Left ventricle myocardium superior (tissue), 1 donor: ENCODE data around the gene NAT10. TPM values are rescaled to one million over a fixed set of nuclear protein-coding genes. Genes with fewer than 3 reads are reported as not detected.
A peak's percentile ranks its signal among the peaks of the same experiment; 100 is the strongest.

Experiments
- ATAC-seq: fragments of 200-7000 bp; cut with Tn5 transposase; one replicate; pipeline ENCODE4 v1.9.1; 2020; ENCODE audit warnings: mild to moderate bottlenecking, moderate library complexity
- DNase-seq: peaks from one replicate; pipeline ENCODE4 v3.0.0-alpha.2; 2020
- intact Hi-C: fragments of 100-400 bp; cut with micrococcal nuclease; formaldehyde crosslinking; loops from one replicate; pipeline ENCODE4 v1.11.0; 2022
- total RNA-seq: library from RNA; stranded (reverse); fragmentation: NEBNext Ultra II Directional; extraction: Animal tissue kit (Norgen Biotek cat#: 25700); gene quantifications from one replicate; pipeline ENCODE4 v1.2.1, GENCODE V29; 2021
- donor health status: DM: no; HTN: yes; CAD: no; lungs with severe emphysema.

The NAT10 gene
- total RNA-seq, 1 donor from 2014 or later = 19.2 TPM

DNA sequence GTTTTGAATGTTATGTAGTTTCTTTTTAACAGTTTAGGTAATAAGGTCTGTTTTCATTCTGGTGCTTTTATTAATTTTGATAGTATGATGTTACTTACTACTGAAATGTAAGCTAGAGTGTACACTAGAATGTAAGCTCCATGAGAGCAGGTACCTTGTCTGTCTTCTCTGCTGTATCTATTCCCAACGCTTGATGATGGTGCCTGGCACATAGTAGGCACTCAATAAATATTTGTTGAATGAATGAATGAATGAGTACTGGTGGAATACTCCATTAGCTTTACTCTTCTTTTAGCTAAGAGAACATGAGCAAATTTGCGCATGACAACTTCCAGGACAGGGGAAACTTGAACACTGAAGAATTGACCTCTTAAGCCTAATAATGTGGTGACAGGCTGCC is 6.6 kb upstream of the NAT10 start:
- intact Hi-C loops = no loop called here
- DNase-seq (no peak), ATAC-seq (no peak)

DNA sequence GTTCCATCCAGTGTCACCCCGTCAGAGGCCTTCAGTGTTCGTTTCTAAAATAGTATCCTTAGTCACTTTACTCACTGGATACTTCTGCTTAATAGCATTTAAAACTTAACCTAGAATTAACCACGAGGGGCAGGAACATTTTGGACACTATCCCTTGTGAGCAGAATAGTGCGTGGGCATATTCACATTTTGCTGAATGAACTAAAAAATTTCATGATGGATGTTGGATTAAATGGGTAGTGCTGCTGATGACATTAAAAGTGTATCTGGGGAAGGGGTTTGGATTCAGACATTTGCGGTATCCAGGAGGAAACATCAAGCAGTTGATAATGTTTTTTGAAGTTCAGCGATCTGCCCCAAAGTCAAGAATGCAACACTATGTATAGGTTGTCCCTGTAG is 750 bp upstream of the NAT10 start:
- intact Hi-C loops = no loop called here
- no peak for DNase-seq

DNA sequence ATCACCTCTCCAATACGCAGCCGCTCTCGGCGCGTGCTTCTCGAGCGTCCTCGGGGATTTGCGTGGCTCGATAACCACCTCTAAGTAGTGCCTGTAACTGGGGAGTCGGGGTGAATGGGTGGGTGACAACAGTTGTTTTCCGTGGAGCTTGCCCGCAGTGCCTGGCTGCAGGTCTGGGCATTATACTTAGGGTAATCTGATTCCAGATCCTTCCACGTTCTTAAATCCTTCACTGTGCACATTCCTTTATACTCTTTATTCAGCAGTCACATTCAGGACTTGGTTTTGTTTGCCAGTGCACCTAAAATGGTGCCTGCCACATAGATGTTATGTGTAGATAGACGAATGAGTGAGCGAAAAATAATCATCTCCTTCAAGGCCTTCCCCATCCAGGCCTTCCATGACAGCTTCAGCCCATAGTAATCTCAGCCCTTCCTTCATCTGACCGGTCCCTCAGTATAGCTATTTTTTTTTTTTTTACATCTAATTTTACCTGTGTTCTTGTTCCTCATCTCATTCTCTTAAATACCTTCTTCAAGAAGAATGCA is 602 bp downstream of the NAT10 start:
- no peak for DNase-seq
- intact Hi-C loops = no loop called here
- ATAC-seq = no peak

More for the DNA sequence above, 750 bp upstream of the NAT10 start:
- ATAC-seq = no peak

DNA sequence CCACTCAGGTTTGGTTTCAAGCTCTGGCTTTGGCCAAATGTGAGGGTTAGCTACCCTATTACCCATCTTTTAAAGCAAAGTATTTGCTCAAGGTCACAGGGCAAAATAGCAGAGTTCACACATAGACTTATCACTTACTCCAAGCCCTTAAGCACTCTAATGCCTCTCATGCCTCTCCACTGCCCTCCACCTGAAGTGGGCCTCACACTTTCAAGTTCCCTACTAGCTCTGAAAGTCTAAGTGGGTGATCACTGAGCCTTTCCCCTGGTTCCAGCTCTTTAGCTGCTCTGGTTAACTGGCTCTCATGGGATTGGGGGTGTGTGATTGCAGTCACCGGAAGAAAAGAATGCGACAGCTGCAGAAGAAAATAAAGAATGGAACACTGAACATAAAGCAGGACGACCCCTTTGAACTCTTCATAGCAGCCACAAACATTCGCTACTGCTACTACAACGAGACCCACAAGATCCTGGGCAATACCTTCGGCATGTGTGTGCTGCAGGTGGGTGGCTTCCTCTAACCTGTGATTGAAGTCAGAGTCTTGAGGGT is 6.4 kb downstream of the NAT10 start:
- no peak for DNase-seq
- intact Hi-C loops = no loop called here
- no peak for ATAC-seq

DNA sequence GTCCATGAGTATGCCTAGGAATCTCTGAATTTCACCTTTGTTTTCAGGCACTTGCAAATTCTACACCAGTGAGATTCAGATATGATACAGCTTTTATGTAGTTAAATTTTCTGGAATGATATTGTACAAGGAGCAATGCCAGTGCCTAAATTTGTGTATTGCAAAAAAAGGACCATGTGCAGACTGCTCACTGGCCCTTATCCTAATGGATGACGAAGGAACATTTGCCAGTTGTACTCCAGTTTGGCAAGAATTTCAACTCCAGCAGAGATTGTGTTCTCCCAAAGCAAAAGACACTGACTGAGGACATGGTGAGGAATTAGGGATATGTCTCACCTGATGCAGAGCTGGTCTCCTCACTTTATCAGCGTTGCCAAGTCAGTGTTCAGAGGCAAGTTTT is 8.6 kb downstream of the NAT10 start:
- intact Hi-C loops = no loop called here
- no peak for DNase-seq
- no peak for ATAC-seq

DNA sequence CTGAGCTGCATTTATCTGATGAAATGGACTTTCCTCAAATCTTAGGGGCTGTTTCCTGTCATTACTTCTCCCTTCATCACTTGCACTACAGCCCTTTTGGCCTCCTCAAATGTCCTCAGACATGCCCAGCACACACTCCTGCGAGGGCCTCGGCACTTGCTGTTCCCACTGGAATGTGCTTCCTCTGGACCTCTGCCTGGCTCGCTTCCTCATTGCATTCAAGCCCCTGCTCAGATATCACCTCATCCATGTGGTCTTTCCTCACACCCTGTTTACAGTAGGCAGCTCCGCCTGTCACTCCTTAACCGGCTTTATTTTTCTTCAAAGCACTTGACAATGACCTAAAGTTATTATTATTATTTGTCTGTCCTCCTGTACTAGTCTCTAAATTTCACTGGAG is 9.0 kb downstream of the NAT10 start:
- no peak for DNase-seq
- intact Hi-C loops = no loop called here
- ATAC-seq = no peak

DNA sequence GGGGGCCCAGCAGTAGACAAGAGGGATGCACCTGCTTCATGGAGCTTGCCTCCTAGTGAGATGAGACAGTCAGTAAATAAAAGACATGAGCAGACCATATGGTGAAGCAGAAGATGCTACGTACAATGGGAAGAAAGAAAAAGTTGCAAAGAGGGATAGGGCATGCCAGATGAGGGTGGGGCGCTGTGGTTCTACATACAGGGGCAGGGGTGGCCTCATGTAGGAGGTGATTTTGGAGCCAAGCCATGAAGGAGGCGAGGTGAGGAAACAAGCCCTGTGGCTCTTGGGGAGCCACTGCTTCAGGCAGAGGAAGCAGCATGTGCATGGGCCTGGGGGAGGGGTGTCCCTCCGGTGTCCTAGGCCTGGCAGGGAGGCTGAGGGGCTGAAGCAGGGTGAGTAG is 15.2 kb downstream of the NAT10 start:
- intact Hi-C loops = no loop called here
- ATAC-seq = no peak
- no peak for DNase-seq

DNA sequence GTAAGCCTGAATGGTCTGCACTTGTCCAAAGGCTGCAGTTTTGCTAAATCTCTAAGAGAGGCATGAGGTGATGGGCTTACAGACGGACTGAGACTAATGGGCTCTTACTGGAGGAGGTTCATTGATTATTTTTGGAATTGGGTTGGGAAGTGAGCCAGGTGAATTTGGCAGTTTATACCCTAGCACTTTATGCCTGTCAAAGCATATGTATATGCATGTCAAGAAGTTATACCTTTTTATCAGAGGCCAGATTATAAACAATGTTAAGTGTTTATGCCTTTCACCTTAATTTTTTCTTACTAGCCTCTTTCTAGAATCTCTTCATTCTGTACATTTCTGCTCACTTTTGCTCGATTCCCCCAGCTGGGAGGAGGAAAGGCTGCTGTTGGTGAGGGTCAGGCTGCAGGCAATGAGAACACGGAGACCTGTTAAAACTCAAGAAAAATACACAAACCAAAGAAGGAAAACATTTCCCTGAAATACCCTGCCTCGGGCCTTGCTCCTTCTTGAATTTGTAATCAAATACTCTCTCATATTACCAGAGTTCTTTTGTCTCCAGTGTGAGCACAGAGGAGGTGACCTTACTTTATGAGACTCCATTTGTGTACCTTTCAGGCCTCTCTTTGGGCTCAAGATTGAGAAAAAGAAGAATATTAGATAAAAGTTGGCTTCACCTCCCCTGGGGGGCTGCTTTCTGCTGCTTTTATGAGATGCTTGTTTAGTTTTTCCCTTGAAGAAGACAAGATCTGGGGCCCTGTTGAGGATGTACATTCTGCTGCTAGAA is 19.6 kb downstream of the NAT10 start:
- ATAC-seq (no peak), DNase-seq (no peak)
- intact Hi-C loops = no loop called here

DNA sequence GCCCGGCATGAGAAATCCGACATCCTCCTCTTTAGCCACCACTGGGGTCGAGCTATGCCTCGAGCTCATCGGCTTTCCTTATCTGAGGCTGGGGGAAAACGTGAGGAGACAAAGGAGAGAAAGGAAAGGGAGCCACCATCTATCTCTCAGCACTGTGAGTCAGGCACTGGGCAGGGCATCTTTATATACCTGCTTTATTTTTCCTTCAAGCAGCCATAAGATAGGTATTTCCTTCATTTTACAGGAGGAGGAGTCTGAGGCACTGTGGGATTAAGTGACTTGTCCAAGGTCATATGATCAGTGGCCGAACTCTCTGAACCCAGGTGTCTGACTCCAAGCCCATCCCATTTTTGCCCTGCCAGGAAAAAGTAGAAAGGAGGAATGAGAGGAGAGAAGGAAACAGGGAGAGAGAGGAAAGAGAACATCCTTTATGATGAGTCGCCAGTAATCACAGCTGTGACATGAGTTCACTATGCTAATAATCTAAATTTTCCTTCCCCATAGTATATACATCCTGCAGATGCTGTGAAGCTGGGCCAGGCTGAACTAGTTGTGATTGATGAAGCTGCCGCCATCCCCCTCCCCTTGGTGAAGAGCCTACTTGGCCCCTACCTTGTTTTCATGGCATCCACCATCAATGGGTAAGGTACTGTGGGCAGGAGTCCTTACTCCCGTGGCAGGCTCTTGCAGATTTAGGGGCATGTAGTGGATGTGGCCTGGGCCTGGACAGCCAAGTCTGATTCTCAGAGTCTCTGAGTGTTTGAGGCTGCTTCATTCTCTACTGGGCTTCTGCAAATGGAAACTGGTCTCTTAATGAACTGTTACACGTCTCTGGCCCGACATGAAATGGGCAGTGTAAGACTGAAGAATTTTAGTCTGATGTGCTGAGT is 21.8 kb downstream of the NAT10 start:
- intact Hi-C loops = no loop called here
- DNase-seq (no peak), ATAC-seq (no peak)

DNA sequence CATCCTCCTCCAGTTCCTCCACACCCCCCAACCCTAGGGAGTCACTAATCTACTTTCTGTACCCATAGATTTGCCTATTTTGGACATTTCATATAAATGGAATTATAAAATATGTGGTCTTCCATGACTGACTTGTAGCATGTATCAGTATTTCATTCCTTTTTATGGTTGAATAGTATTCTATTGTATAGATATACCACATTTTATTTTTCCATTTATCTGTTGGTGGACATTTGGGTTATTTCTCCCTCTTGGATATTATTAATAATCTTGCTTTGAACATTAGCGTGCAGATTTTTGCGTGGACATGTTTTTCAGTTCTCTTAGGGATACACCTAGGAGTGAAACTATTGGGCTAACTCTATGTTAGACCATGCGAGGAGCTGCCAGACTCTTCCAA is 23.4 kb downstream of the NAT10 start:
- ATAC-seq (no peak), DNase-seq (no peak)
- intact Hi-C loops = no loop called here

DNA sequence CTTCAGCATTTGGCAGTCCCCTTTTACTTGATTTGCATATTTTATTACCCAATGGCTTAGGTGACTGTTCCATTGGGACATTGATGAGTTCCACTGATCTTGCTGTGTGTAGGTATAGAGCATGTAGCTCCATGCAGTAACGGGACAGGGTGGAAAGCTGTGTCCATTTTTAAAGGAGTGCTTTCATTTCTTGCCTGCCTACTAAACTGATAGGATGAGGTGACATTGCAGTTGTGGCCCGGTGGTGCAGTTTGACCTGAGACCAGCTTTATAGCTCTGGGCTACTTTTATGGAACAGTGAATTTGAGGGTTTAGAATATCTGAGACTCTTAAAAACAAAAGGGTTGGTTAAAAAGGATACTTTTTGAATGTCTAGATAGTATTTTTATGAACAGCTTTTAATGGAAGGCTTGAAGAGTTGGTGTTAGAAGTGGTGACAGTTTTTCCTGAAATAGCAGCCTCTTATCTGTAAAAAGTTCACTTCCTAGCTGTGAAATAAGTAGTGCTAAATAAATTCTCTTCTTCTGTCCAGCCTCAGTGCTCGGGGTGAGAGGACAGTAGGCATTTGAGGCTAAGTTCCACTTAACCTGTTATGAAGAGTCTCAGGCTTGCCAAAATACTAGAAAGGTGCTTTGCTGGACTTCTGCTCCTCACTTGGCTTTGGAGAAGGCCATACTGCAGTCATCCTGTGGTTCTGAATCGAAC is 27.0 kb downstream of the NAT10 start:
- DNase-seq (no peak), ATAC-seq (peak; percentile 74)
- intact Hi-C loops = no loop called here

DNA sequence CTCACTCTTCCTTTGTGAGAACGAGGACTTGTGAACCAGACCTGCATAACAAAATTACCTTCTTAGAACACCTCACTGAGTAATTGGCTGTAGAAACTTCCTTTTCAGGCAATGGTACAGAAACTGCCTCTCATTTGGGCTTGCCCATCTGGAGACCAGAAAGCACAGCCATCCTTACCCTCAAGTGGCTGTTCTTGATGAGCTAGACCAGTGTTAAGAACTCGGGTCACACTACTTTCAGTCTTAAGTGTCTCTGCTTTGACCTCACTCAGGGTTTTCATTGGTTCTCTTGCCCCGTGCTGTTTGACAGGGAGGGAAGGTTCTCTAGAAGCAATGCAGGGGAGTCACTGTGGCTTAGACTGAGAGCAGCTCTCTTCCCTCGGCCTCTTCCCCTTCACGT is 29.3 kb downstream of the NAT10 start:
- intact Hi-C loops = no loop called here
- DNase-seq = no peak

DNA sequence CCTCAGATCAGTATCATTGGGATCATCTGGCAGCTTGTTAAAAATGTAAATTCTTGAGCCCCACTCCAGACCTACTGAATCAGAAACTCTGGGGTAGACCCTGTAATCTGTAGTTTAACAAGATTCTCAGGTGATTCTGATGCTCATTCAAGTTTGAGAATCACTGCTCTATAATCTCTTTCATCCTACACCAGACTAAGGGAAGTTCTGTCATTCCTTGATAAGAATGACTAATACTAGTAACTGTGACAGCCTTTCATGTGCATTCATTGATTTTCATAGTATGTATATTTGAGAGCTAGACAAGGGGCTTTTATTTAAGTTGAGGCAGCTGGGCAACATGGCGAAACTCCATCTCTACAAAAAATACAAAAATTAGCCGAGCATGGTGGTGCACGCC is 30.0 kb downstream of the NAT10 start:
- intact Hi-C loops = no loop called here
- ATAC-seq = no peak
- no peak for DNase-seq

More for the DNA sequence above, 29.3 kb downstream of the NAT10 start:
- ATAC-seq = no peak

DNA sequence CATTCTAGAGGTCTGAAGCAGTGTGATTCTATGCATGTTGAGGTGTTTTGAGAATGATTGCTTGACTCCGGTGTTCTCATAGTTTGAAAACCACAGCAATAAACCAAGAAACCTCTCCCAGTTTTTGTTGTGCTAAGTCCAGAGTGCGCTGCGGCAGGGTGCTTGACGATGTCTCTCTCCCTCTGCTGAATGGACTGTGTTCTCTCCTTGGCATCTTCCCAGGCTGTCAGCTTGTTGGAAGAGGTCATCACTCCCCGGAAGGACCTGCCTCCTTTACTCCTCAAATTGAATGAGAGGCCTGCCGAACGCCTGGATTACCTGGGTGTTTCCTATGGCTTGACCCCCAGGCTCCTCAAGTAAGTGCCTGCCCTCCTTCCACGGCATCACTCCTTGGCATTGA is 31.0 kb downstream of the NAT10 start:
- DNase-seq (no peak), ATAC-seq (no peak)
- intact Hi-C loops = no loop called here

DNA sequence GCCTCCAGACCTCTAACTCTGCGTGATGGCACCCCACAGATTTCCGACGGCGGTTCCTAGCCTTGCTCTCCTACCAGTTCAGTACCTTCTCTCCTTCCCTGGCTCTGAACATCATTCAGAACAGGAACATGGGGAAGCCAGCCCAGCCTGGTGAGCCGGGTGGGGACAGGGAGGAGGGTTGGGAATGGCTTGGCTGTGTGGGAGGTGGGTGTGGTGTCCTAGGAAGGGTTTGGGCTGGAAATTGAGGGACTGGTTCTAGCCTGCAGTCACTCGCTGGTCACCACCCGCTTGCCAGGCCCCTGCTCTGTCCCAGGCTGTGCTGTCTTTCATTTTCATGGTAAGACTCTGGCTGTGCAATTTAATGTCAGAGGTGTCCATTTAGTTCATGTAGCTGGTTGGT is 33.9 kb downstream of the NAT10 start:
- intact Hi-C loops = no loop called here
- ATAC-seq (no peak), DNase-seq (no peak)

DNA sequence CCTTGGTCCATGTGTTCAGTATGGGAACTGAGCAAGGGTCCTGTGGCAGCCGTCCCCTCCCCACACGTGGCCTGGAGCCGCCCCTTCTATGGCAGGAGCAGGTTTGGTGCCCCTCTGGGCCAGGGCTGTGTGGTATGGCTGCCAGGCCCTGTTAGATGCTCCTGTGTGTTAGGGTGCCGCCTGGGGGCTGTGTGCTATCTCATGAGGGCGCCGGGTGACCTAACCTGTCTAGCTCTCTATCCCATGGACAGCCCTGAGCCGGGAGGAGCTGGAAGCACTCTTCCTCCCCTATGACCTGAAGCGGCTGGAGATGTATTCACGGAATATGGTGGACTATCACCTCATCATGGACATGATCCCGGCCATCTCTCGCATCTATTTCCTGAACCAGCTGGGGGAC is 34.7 kb downstream of the NAT10 start:
- no peak for ATAC-seq
- no peak for DNase-seq
- intact Hi-C loops = no loop called here

DNA sequence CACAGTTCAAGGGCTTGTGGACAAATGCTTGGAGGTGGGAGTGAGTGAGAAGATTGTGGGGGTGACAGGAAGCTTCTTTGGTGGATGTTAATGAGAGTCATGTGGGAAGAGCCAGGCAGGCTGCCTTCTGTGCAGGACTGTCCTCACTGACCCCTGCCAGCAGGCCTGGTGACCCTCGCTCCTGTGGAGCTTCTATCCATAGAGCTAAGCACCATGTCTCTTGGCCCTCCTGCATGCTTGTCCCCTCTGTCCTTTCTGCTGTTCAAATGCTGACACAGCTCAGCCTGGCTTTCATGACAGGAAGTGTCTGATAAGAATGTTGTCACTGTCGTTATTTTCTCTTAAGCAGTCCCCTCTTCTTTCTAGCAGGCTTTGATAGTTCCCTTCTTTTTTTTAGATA is 37.6 kb downstream of the NAT10 start:
- DNase-seq (no peak), ATAC-seq (peak; percentile 80)
- intact Hi-C loops = no loop called here

DNA sequence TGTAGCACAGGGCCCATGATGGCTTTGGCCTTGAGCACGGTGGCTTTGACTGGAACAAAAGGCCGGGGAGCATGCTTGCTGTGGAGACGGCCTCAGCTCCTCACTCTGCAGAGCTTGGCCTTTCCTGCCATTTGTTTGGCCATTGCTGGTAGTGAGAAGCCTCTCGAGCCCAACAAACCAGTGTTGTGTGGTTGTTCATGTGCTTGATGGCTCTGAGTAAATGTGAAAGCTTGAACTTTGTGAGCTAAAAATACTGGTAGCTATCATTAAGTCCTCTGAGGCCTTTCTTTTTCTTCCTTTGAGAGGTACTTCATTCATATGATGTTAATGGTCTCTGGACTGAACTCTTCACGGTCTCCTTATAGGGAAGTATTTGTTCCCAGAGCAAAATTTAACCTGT is 39.6 kb downstream of the NAT10 start:
- DNase-seq = no peak
- intact Hi-C loops = no loop called here

DNA sequence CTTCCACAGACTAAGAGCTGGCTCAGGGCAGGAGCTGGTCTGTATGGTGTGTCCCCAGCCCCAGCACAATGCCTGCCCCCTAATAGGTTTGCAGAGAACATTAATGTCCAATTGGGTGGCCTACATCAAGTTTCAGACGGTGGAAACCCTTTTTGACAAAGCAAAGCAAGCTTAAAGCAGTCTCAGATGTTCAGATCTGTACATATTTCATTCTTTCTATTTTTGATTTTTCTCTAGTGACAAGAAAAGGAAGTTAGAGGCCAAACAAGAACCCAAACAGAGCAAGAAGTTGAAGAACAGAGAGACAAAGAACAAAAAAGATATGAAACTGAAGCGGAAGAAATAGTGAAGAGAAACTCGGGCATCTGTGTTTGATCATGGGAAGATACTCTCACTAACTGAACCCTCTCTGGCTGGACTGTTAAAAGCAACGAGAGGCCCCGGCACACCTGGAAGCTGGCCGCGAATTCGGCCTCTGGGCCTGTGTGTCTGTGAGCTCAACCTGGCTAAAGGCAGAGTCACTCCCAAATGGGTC is 40.5 kb downstream of the NAT10 start:
- intact Hi-C loops = no loop called here
- DNase-seq = no peak
- no peak for ATAC-seq

More for the DNA sequence above, 39.6 kb downstream of the NAT10 start:
- ATAC-seq = no peak
